Measurements from ENCODE around the gene USP49.

The USP49 gene

GRCh38 chr6:41805830-41806774, 89.1 kb downstream of the USP49 start:
- DNase-seq: no peak

GRCh38 chr6:41801380-41801779, 93.8 kb downstream of the USP49 start:
- DNase-seq: no peak

- no peak for DNase-seq
These were observed 95.6 kb downstream of the USP49 start for GRCh38 chr6:41799559-41799911.

- no peak for DNase-seq
These were observed 96.1 kb downstream of the USP49 start for GRCh38 chr6:41798901-41799558.

- no peak for DNase-seq
These were observed 98.7 kb downstream of the USP49 start for GRCh38 chr6:41796474-41796873.

GRCh38 chr6:41791984-41792383, 103.2 kb downstream of the USP49 start:
- no peak for DNase-seq

- no peak for DNase-seq
These were observed 103.9 kb downstream of the USP49 start for GRCh38 chr6:41791305-41791704.

GRCh38 chr6:41790045-41790444, 105.1 kb downstream of the USP49 start:
- DNase-seq: no peak

- no peak for DNase-seq
These were observed 105.8 kb downstream of the USP49 start for GRCh38 chr6:41789390-41789724.

- DNase-seq: peak; percentile 94
These were observed 107.8 kb downstream of the USP49 start, which contains the start of gene TOMM6 for GRCh38 chr6:41787219-41787917. Gene TOMM6 (plus strand): TSS chr6:41787694. CDS start chr6:41787698, 4 bp downstream.

- DNase-seq: peak; percentile 87
These were observed 108.5 kb downstream of the USP49 start for GRCh38 chr6:41786451-41787218.

- DNase-seq: no peak
These were observed 109.3 kb downstream of the USP49 start for GRCh38 chr6:41785689-41786450.

- DNase-seq: no peak
These were observed 109.9 kb downstream of the USP49 start for GRCh38 chr6:41785254-41785653.

- no peak for DNase-seq
These were observed 110.5 kb downstream of the USP49 start for GRCh38 chr6:41784581-41785171.

GRCh38 chr6:41783106-41783780, 111.9 kb downstream of the USP49 start:
- no peak for DNase-seq

GRCh38 chr6:41781366-41781730, 113.8 kb downstream of the USP49 start:
- DNase-seq: no peak

GRCh38 chr6:41780551-41781365, 114.4 kb downstream of the USP49 start, which contains the start of gene PRICKLE4:
Gene PRICKLE4 (plus strand): TSS chr6:41780782. CDS start chr6:41783474, 2,692 bp downstream.
- no peak for DNase-seq

GRCh38 chr6:41779788-41780550, 115.2 kb downstream of the USP49 start, which contains the start of gene FRS3:
Gene FRS3 (minus strand): TSS chr6:41779900. CDS start chr6:41776987, 2,913 bp downstream.
- DNase-seq: peak; percentile 99

- no peak for DNase-seq
These were observed 115.8 kb downstream of the USP49 start for GRCh38 chr6:41779336-41779735.
